ENCODE results near the gene KIF20A.
"Not testable (repeated sequence)": the region's sequence is repeated elsewhere in the genome, so short reads cannot be mapped to it uniquely, and the experiment has no call there.

The KIF20A gene
- 0.15 to 1.6 reads per million in 2 donors for total RNA-seq

DNA sequence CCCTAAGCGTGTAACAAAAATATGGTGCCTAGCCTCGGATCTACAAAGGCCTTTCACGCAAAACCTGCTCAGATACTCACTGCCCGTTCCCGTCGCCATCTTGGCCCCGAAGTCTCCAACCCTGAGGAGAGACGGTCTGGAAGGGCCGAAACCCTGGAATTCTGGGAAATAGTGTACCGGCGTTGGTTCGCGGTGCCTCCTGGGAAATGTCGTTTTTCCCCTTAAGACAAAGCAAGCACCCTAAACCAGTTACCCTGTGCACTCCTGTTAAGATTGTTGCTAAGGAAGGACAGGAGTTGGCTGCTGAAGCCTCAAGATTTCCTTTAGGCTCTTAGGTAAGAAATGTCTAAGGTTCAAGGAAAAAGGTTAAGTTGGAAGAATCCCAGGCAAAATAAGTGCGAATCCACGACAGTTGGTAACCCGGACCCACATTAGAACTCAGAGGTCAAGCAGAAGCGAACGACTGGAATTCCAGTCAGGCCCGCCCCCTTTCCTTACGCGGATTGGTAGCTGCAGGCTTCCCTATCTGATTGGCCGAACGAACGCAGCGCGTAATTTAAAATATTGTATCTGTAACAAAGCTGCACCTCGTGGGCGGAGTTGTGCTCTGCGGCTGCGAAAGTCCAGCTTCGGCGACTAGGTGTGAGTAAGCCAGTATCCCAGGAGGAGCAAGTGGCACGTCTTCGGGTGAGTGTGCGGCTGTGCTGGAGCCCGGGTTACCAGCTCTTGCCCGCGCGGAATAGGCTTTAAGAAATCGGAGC lies at the start of gene KIF20A, which contains the start of gene BRD8:
KIF20A (plus strand) TSS at position 597 of the 761 bp plus-strand sequence. CDS start 569 bp downstream, outside the sequence.
BRD8 (minus strand) TSS at position 115 of the 761 bp plus-strand sequence; CDS start at position 99, 16 bp downstream.
- DNase-seq = no peak

DNA sequence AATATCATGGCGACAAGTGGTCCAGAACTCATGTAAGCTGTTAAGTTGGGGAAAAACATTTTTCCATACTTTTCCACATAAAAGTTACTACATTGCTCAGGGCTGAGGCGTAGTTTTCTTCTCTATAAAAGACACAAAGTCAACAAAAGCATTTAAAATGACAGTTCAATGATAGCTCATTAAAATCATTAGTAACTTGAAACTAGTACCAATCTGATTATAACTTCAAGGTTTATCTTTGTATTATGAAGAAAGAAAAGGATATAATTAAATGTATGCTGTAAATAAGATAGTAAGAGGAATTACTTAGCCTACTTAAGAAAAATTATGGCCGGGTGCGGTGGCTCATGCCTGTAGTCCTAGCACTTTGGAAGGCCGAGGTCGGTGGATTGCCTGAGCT lies 49.6 kb upstream of the KIF20A start:
- DNase-seq = no peak

DNA sequence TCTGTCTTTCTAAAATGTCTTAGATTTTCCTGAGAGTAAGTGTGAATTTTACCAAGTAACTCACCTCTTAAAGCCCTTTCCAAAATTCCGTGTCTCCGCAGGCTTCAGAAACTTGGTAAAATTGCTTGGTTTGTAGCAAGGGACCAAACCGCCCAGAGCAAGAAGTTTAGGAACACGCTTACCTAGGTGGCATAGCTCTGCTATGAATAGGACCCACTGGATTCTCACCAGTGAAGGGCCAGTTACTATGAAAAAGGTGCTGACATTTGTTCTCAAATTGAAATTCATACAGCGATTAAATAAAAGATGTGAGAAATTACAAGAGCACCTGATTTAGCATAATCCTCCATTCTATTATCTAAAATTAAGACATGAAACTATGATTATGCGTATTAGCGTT lies 46.4 kb upstream of the KIF20A start:
- DNase-seq = no peak

DNA sequence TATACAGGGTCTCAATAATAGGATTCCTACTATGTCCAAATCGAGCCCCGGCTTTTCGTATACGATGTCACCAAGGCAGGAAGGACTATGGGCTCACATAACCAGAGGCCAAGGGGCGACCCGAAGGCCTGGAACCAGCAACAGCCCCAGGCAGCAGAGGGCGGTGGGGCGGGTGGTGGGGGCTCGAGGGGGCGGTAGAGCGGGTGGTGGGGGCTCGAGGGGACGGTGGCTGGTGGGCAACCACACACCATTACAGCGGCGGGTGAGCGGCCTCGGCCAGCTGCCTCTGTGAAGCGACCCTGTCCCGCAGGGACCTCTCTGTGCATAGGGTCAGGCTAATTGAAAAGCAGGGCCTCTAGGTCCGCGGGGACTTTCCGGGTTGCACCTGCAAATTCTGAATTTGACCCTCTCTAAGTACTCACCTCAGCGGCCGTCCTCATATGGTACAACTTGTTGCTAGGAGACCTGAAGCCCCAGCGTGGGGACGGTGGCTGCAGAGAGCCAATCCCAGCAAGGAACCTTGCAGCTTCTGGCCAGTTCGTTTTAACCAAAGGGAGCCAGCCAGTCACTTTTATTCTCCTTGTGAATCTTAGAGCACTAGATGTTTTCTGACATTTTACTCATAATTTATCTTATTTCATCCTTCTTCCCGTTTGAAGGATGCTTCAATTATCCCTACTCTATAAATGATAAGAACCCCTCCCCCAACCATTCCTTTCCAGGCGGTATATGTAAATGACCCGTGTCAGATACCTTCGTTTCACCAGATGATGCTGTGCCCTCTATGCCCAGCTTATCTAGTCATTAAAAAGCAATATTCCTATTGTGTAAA lies 39.7 kb upstream of the KIF20A start, which contains the start of gene NME5:
NME5 (minus strand) TSS at position 480 of the 832 bp plus-strand sequence. CDS start 648 bp downstream, outside the sequence.
- no peak for DNase-seq

DNA sequence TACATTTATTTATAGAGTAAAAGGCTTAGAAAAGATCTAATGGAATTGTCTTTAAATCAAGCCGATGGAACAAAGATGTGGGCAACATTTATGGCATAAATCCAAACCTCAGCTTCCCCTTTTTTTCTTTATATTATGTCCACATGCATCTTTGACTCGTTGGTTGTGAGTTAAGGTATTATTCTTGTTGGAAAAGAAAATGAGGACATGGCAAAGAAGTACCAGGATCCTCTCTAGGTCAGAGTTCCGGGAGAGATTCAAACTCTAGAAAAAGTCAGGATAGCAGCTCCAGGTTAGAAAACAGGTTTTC lies 39.2 kb upstream of the KIF20A start:
- DNase-seq = no peak

DNA sequence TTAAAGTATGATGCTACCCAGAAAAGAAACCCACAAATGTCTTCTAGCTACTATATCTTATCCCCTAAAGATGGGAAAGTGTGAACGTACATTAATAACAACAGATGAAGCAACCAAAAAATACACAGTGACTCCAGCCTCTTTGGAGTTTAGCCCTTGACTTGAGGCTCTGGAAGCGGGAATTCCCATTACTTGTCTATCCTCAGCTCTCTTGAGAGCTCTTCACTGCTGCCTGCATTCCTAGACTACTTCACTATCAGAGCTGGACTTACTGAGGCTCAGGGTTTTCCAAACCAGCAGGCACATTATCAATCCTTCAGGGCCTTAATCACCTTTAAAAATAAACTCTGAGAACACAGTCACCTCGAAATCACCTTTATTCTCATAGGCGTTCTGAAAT lies 38.6 kb upstream of the KIF20A start:
- no peak for DNase-seq

DNA sequence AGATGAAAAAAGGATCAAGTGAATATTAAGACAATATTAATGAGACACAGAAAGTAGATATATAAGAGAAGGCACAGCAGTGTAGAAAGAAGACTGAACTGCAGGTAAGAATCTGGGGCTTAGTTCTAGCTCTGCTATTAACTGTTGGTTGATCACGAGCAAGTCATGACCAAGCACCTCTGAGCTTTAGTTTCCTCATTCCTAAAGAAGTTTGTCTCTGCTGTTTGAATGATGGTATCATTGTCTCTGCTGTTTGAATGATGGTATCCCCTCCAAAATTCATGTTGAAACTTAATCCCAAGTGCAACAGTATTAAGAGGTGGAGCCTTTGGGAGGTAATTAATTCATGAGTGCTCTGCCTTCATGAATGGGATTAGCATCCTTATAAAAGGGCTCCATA lies 37.2 kb upstream of the KIF20A start:
- DNase-seq = no peak

DNA sequence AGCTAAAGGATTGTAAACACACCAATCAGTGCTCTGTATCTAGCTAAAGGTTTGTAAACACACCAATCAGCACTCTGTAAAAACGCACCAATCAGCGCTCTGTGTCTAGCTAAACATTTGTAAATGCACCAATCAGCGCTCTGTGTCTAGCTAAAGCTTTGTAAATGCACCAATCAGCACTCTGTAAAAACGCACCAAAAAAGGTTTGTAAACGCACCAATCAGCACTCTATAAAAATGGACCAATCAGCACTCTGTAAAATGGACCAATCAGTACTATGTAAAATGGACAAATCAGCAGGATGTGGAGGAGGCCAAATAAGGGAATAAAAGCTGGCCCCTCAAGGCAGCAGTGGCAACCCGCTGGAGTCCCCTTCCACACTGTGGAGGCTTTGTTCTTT lies 35.3 kb upstream of the KIF20A start:
- DNase-seq = not testable (repeated sequence)

DNA sequence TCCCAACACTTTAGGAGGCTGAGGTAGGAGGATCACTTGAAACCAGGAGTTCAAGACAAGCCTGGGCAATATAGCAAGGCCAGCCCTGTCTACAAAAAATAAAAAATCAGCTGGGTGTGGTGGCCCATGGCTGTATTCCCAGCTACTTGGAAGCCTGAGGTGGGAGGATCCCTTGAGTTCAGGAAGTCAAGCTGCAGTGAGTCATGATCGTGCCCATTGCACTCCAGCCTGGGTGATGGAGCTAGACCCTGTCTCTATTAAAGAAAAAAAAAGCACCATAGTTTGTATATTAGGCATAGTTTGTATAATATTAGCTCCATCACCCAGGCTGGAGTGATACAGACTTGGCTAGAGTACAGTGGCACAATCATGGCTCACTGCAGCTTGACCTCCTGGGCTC lies 30.1 kb upstream of the KIF20A start:
- DNase-seq = no peak

DNA sequence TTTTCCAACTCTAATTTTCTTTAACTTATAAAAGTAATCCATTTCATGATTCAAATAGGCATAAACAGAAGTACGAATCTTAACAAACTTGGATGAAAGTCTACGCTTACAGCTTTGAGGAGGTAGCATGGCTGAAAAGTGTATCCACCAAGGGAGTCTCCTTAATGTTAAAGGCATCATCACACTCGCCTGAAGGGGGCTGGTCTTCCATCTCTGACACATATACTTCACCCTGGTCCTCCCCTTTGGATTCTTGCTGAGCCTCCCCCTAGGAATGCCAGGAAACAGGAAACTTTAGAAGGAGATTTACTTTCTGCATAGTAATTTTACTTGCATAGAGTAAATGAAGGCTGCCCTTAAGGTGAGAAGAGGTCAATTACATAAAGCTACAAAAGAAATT lies 29.4 kb upstream of the KIF20A start:
- DNase-seq = no peak

DNA sequence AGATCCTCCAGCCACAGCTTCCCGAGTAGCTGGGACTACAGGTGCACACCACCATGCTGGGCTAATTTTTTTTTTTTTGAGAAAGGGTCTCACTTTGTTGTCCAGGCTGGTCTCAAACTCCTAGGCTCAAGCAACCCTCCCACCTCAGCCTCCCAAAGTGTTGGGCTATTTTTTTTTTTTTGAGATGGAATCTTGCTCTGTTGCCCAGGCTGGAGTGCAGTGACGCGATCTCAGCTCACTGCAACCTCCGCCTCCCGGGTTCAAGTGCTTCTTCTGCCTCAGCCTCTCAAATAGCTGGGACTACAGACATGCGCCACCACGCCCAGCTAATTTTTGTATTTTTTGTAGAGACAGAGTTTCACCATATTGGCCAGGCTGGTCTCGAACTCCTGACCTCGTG lies 22.9 kb upstream of the KIF20A start:
- DNase-seq = not testable (repeated sequence)

DNA sequence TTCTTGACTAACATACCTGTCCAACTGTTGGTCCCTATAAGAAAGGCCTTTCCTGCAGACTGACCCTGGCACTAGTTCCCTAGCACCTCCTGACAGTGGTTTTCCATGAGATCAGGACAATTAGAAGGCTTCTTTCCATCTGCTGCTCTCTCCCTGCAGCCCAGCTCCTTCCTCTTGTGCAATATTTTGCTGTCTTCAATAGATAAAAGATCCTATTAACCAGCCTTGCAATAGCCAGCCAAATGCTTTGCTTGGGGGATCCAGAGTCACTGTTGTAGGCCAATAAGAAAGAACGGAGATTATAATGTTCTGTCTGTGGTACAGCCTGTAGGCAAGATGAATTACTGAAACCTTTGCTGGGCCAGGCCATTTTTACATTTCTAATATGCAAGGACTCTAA lies 21.3 kb upstream of the KIF20A start:
- DNase-seq = no peak

DNA sequence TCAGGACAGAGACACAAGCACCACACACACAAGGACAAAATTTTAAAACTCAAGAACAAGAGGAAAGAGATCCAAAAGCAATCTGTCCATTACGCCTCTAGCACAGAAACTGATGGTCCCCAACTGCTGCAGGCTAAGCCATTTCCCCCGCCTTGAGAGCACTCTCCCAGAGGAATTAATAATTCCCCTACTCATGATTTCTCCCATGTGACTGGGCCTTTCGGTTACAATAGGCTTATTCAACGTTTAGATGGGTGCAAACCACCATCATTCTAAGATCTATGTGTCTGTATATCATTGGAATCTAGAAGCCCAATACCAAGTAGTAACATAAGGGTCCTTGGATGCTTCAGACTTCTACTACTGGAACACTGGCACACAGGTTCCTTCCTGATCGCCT lies 19.2 kb upstream of the KIF20A start:
- no peak for DNase-seq

DNA sequence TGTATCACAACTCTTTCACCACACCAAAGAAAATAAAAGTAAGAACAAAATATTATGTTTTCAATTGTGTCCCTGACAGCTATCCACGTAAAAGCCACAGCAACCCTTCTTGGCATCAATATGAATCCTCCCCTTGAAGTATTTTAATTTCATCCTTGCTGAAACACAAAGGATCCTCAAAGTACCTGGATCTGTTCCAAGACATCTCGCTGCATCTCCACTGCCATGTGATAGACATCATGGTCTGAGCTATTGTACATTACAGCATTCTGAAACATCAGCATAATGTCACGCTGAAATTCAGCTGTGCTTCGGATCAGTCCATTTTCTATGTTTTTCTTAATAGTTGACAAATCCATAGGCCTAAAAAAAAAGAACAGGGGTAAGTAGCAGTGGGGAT lies 18.2 kb upstream of the KIF20A start:
- no peak for DNase-seq

DNA sequence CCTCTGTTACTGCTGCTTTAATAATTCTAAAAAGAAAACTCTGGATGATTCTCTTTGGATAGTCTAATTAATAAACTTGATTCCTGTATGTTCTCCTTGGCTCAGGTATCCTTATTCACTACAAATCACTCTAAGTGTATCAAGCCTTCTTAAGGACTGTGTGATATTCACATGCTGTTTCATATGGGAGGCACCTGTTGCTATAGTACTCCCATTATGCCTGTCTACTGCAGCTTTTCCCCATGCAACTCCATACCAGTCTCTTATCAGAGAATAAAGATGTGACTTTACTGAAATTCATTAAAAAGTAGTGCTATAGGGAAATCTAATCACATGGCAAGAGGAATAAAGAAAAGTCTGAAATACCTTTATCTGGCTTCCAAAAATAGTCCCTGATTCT lies 15.2 kb upstream of the KIF20A start:
- no peak for DNase-seq

DNA sequence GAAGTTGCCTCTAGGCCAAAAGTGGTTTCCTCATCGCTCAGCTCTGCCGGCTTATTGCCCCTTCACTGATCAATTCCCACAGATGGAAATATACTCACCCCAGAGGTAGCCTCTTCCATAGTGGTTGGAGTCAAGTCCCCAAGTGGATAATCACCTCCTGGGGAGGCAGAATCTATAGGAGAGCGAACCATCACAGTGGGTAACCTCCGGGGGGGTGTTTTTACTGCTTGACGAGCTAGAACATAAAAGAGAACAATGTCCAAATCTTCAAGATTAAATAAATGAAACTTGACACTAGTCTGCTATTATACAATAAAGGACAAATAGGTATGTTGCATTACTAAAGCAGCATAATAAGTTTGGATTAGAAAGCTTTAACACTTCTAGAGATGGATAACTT lies 9.8 kb upstream of the KIF20A start:
- DNase-seq = no peak

DNA sequence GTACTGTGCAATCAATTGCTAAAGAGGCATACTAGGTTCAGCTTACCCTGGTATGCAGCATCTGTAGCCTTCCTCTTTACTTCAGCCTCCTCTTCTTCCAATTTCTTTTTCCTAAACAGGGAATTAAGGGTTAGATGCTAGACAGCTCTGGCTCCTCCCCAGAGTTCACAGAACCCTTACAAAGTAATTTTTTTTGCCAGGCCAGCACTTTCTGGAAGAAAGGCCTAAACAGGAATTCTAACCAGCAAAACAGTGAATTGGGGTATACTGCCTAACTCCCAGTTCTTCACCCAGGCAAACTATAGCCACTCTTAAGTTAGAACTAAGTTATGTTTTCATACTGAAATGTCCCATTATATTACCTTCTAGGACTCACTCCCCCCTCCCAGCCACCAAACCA lies 8.6 kb upstream of the KIF20A start:
- DNase-seq = no peak

DNA sequence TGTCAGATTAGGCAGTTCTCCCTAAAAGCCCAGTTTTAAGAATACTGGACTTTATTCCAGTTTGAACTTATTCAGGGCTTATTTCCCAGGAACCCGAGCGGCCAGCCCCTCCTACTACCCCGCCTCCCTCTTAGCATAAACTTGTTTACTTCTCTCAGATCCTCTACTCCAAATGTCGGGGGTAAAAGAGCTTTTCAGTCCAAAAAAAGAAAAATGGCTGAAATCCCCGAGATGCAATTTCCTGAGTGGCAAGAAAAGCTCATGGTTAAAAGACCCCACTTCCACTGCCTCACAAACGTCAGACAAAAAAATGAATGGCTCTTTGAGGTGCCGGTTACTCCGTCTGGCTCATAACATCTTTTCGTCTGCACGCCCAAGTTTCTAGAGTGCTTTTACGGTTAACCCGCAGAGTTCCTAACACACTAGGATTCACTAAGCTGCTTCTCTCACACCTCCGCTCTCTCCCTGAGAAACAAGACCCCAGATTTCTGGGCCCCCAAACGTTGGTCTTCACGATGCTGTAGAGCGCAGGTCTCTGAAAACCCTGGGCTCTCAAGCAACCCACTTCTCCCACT lies 884 bp upstream of the KIF20A start:
- no peak for DNase-seq

DNA sequence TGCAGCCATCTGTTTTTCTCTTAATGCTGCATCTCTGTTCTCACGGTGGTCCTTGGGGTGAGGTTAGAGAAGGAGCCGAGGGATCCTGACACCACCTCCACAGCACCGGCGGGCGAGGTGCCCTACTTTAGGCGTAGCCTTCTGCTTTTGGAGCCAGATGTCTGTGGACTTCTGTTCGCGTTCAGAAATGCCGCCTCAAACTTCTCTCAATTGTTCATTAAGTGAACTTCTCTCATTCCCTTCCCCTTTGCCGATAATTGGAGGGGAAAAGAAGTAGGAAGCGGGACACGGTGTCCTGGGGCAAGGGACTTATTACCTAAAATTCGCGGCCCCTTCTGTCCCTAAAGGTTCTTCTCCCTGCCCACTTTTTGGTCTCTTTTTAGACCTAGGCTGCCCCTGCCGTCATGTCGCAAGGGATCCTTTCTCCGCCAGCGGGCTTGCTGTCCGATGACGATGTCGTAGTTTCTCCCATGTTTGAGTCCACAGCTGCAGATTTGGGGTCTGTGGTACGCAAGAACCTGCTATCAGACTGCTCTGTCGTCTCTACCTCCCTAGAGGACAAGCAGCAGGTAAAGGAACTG lies 455 bp downstream of the KIF20A start:
- DNase-seq = no peak

DNA sequence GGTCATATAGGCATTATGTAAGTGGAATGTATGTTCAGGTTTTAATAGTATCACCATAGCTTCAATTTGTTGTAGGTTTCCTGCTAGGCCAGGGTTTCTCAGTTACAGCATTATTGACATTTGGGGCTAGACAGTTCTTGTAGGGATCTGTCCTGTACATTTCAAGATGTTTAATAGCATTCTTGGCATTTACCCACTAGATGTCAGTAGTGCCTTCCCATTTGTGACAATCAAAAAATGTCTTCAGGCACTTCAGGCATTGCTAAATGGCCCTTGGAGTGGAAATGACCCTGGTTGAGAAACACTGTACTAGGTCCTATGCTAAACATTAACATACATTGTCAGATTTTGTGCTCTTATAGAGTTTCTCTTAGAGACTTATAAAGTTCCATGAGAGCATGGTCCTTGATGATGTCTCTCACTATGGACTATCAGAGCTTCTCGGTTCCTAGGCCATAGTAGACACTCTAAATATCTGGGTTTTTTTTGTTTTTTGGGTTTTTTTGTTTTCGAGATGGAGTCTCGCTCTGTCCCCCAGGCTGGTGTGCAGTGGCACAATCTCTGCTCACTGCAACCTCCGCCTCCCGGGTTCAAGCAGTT lies 1.4 kb downstream of the KIF20A start:
- no peak for DNase-seq

DNA sequence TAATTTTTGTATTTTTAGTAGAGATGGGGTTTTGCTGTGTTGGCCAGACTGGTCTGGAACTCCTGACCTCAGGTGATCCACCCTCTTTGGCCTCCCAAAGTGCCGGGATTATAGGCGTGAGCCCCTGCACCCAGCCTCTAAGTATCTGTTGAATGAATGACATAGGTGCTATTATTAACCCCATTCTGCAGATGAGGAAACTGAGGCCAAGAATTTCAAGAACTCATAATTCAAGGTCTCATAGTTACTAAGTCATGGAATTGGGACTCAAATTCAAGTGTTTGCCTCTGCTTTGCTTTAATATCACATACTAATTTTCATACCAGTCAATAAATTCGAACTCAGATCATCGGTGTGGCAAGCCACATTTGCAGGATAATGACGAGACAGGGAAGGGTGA lies 1.9 kb downstream of the KIF20A start:
- no peak for DNase-seq

DNA sequence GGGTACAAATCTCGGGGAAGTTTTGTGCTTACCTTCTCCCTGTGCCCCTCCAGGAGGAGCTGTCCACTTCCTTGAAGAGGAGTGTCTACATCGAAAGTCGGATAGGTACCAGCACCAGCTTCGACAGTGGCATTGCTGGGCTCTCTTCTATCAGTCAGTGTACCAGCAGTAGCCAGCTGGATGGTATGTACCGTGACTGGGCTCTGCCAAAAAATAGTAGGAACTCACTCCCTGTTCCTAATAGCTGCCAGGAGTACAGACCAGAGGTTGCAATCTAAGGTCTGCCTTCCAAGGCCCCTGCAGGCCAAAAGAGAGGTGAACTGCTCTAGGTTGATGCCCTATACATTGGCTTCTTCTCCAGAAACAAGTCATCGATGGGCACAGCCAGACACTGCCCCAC lies 3.9 kb downstream of the KIF20A start:
- no peak for DNase-seq

DNA sequence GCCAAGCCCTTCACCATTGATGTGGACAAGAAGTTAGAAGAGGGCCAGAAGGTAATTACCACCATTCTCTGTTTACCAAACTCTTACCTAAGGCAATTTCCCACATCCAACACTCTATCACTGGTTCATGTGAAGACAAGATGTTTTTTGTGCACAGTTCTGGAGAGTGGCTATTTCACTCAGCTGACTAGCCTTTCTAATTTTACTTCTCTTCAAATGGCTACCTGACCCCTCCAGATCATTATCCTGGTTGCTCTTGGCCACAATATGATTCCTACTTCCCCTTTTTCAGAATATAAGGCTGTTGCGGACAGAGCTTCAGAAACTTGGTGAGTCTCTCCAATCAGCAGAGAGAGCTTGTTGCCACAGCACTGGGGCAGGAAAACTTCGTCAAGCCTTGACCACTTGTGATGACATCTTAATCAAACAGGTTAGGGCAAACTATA lies 7.1 kb downstream of the KIF20A start:
- no peak for DNase-seq

Data from activated gamma-delta T cell (primary cell).